ENCODE data around the gene SLC4A2.

SLC4A2 gene

DNA sequence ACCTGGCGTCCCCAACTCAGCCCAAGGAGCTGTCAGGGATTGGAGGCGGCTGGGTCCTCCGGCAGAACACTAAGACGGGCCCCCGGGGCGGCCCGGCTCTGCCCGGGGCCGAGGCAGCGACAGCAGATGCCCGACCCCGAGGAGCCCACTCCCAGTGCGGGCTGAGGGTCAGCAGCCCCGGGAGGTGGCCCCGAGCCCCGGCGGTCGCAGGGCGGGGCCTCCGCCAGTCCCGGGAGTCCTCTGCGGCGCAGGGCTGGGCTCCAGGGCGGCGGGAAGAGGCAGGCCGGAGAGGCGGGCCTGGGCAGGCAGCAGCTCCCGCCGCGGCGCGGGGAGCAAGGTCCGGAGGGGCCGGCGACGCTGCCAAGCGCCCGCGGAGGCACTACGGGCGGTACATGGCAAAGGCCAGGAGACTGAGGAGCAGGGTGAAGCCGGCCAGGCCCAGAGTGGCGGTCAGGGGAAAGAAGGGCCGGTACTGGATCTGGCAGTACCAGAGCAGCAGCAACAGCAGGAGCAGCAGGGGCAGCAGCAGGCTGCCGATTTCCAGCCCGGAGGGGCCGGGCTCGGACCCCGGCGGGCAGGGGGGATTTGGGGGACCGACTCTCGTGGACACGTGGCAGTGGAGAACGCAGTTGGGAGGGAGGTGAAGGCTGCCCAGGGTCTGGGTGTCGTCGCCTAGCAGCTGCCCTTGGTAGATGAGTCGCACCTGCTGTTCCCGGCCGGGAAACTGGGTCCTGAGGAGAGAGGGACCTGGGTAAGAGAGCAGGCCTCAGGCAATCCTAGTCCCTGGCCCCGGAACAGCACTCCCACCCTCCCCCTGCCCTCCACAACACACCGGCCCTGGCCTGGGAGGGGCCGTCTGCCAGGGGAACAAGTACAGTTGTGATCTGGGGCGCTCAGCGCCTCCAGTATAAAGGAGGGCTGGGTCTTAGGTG, 22.0 kb downstream of the SLC4A2 start:
- Histone ChIP-seq H3K36me3 (peaks cover 0 to 13% (median 11%) of the 10 kb centered on the region in 3 donors), H3K27me3 (no peaks in the 10 kb centered on the region), H3K27ac (peak overlapping the region; percentile 98 to 99), H3K9me3 (no peaks in the 10 kb centered on the region), H3K4me1 (peaks cover 0 to 72% (median 53%) of the 10 kb centered on the region in 4 donors), H3K4me3 (peak overlapping the region; percentile 89 to 95)
- TF ChIP-seq CTCF (IDR thresholded peaks at IDR 0.05): no peak
- intact Hi-C loops (cut with DNase I; ENCODE audit: low total_unique reads): no loop called here
- DNase-seq: peak in 1 of 2 donors; percentile 80

DNA sequence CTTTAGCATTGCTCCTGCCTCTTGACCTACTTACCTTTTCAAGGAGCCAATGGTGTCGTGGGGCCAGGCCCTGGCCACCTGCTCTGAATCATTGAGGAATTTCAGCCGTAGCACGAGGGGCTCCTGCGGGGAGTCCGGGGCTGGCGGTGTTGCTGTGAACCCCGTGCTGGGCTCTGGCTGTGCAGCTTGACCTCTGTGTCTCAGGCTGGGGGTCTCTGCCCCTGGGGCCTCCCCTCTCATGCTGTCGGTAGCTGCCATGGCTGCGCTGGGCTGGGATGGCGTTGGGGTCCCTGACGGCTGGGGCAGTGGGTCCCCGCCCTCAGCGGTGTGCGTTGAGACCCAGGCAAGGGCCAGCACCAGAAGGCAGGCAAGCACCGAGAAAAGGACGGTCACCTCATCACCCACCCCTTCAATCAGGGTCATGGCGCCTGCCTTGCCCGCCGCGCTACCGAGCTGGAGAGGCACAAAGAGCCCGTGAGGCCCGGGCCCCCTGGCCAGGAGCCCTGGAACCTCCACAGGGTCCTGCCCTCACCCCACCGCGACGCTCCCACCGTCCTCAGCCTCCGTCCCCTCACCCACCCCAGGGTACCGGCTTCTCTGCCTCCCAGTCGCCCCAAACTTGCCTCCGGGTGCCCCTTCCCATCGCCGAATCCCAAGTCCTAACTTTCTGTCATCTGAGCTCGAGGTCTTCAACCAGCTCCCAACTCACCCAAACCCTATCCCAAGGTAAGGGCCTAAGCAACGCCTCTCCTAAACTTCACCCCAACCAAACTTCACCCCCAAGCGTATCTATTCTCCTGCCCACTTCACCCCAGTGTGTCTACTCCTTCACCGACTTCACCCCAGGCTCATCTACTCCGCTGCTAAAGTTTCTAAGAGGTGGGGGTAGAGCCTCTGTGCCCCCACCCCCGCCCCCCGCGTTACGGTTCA, 23.0 kb downstream of the SLC4A2 start:
- intact Hi-C loops (cut with DNase I; ENCODE audit: low total_unique reads): no loop called here

DNA sequence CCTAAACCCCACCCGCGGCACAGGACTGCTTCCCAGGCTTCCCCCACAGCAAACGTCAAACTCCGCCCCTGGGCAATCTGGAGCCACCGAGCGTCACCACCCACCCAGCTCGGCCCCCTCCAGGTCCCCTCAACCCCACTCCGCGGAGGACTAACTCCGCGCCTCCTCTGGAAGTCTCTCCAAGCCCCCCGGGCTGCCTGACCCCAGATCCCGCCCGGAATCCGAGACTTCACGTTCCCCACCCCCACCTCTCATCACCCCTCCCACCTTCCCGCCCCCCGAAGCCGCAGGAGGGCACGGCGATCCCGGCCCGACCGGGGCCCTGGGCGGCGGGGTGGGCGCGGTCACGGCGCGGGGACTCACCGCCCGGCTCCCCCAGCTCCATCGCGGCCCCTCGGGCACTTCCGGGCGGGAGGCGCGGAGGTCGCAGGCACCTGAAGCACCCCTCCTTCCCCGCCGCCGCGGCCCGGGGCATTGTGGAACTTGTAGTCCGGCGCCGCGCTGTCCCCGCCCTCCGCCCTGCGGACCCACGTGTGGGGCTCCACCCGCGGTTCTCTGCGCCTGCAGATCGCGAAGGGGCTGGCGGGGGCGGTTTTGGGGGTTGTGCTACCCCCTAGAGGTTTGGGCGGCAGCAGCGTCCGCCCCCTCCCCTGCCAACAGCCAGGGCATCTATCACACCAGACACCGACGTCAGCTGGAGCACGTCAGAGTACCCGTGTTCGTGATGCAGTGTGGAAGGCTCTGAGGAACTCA, 23.9 kb downstream of the SLC4A2 start, which contains the start of gene TMUB1:
TSS of gene TMUB1 (minus strand) at position 423 of the 753 bp plus-strand sequence. CDS start 930 bp downstream, outside the sequence.
- intact Hi-C loops (cut with DNase I; ENCODE audit: low total_unique reads): no loop called here
- no peak for TF ChIP-seq CTCF (IDR thresholded peaks at IDR 0.05)
- peak; percentile 82 to 91 for DNase-seq

More for the DNA sequence above, 23.0 kb downstream of the SLC4A2 start:
- H3K4me3 ChIP-seq: peak overlapping the region; percentile 89 to 95
- H3K27ac ChIP-seq: peak overlapping the region; percentile 98 to 99
- peaks cover 0 to 64% (median 53%) of the 10 kb centered on the region in 4 donors for H3K4me1 ChIP-seq
- DNase-seq: peak in 1 of 2 donors; percentile 70
- TF ChIP-seq CTCF (IDR thresholded peaks at IDR 0.05): no peak
- no peaks in the 10 kb centered on the region for H3K27me3 ChIP-seq
- H3K36me3 ChIP-seq: peaks cover 0 to 3% (median 2%) of the 10 kb centered on the region in 3 donors
- no peaks in the 10 kb centered on the region for H3K9me3 ChIP-seq

DNA sequence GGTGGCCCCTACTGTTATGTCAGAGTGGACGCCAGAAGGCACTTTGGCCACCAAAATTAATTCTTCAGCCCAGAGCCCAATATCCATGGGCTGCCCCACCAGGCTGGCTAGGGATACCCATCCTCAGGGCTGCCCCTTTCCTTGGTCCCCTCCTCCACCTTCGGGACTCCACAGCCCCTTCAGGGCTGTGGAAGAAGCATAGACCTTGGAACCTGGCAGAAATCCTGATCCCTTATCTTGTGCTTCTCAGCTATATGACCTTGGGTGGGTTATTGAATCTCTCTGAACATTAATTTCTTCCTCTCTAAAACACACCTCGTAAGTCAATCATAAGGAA, 24.4 kb downstream of the SLC4A2 start:
- no peak for DNase-seq
- Histone ChIP-seq H3K4me1 (peaks cover 0 to 64% (median 54%) of the 10 kb centered on the region in 4 donors), H3K27ac (peak overlapping the region; percentile 98 to 99), H3K4me3 (peak overlapping the region; percentile 89 to 95), H3K27me3 (no peaks in the 10 kb centered on the region), H3K9me3 (no peaks in the 10 kb centered on the region), H3K36me3 (no peaks in the 10 kb centered on the region)
- intact Hi-C loops (cut with DNase I; ENCODE audit: low total_unique reads): no loop called here
- TF ChIP-seq CTCF (IDR thresholded peaks at IDR 0.05): no peak

More for the DNA sequence above, 23.9 kb downstream of the SLC4A2 start, which contains the start of gene TMUB1:
- peak within 1 kb of the TSS; percentile 89 to 95 for H3K4me3 ChIP-seq
- no peaks in the 10 kb centered on the region for H3K27me3 ChIP-seq
- H3K36me3 ChIP-seq: no peaks in the 10 kb centered on the region
- H3K27ac ChIP-seq: peak within 1 kb of the TSS; percentile 98 to 99
- H3K9me3 ChIP-seq: no peaks in the 10 kb centered on the region
- H3K4me1 ChIP-seq: peaks cover 0 to 64% (median 56%) of the 10 kb centered on the region in 4 donors

DNA sequence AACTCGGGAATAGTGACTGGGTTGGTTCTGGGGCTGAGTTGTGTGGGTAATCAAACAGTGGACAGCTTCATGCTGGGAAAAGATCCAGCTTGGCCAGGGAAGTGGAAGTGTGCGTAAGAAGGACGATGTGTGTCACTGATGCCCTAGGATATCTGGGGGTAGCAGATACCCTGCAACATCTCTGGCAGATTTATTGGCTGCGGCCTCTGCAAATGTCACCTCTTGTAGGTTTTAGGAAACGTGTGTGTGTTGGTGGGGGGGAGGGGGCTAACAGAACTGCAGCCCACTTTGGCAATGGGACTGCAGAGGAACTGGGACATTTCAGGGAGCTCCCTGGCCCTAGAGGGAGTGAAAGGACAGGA, 25.9 kb downstream of the SLC4A2 start:
- no peaks in the 10 kb centered on the region for H3K36me3 ChIP-seq
- H3K9me3 ChIP-seq: no peaks in the 10 kb centered on the region
- intact Hi-C loops (cut with DNase I; ENCODE audit: low total_unique reads): no loop called here
- TF ChIP-seq CTCF (IDR thresholded peaks at IDR 0.05): no peak
- peaks cover 0 to 64% (median 47%) of the 10 kb centered on the region in 4 donors for H3K4me1 ChIP-seq
- peak overlapping the region; percentile 76 to 94 for H3K4me3 ChIP-seq
- no peaks in the 10 kb centered on the region for H3K27me3 ChIP-seq
- peak; percentile 16 to 67 for DNase-seq
- peak overlapping the region; percentile 82 to 84 for H3K27ac ChIP-seq

Data from tibial artery (tissue), 4 donors.